Neuronal stem cell (in vitro differentiated cells): ENCODE measurements around the gene FBP2.
"Not testable (repeated sequence)": the region's sequence is repeated elsewhere in the genome, so short reads cannot be mapped to it uniquely, and the experiment has no call there.

ENCODE experiments used
- DNase-seq: peaks from one replicate; pipeline ENCODE4 v3.0.0-alpha.2; 2013; ENCODE audit warnings: low spot score
- H2AFZ ChIP-seq: one replicate; pipeline ENCODE4 v1.6.1; 2013; ENCODE audit warnings: mild to moderate bottlenecking, low read length, inconsistent platforms
- H2AK5ac ChIP-seq: 2 replicates; pipeline ENCODE4 v1.6.1; 2013; ENCODE audit warnings: low read depth, mild to moderate bottlenecking, inconsistent platforms, low read length, moderate library complexity, mixed read lengths
- H2BK120ac ChIP-seq: 2 replicates; pipeline ENCODE4 v1.6.1; 2013; ENCODE audit warnings: low read depth, mild to moderate bottlenecking, inconsistent platforms, low read length, moderate library complexity, mixed read lengths
- H2BK12ac ChIP-seq: one replicate; pipeline ENCODE4 v1.6.1; 2013; ENCODE audit warnings: low read length, inconsistent platforms
- H2BK15ac ChIP-seq: 2 replicates; pipeline ENCODE4 v1.6.1; 2013; ENCODE audit warnings: mild to moderate bottlenecking, low read length, inconsistent platforms, mixed read lengths
- H2BK5ac ChIP-seq: one replicate; pipeline ENCODE4 v1.6.1; 2013; ENCODE audit warnings: inconsistent platforms, mild to moderate bottlenecking, low read length, moderate library complexity
- H3K14ac ChIP-seq: one replicate; pipeline ENCODE4 v1.6.1; 2013; ENCODE audit warnings: low read length, inconsistent platforms
- H3K18ac ChIP-seq: 2 replicates; pipeline ENCODE4 v1.6.1; 2013; ENCODE audit warnings: low read length, inconsistent platforms
- H3K23ac ChIP-seq: 2 replicates; pipeline ENCODE4 v1.6.1; 2013; ENCODE audit warnings: low read depth, mild to moderate bottlenecking, mixed read lengths, low read length, inconsistent platforms; ENCODE audit not compliant: poor library complexity
- H3K27ac ChIP-seq: replicated peaks from 3 replicates; pipeline ENCODE4 v1.5.1; 2013; ENCODE audit warnings: low read length, inconsistent platforms
- H3K27me3 ChIP-seq, 3 experiments: 2 replicates each; pipeline ENCODE4 v1.6.1; 2013; ENCODE audit warnings: low read length in 3 of 3, mild to moderate bottlenecking in 2 of 3, inconsistent platforms in 1 of 3, low read depth in 1 of 3, mixed read lengths in 1 of 3, moderate library complexity in 1 of 3; ENCODE audit not compliant: control insufficient read depth in 3 of 3, insufficient read depth in 3 of 3
- H3K36me3 ChIP-seq, 2 donors: replicated peaks in 1 of 2; 2 replicates each; pipeline ENCODE4 v1.6.1; 2013; ENCODE audit warnings: low read length in 2 of 2; ENCODE audit not compliant: control insufficient read depth in 2 of 2, insufficient read depth in 2 of 2
- H3K4ac ChIP-seq: 2 replicates; pipeline ENCODE4 v1.6.1; 2013; ENCODE audit warnings: inconsistent platforms, mild to moderate bottlenecking, low read length, moderate library complexity
- H3K4me1 ChIP-seq, 2 donors: 1 replicate in 1 of 2; 2 replicates in 1 of 2; pipeline ENCODE4 v1.6.1; 2013; ENCODE audit warnings: low read length in 2 of 2, low read depth in 1 of 2; ENCODE audit not compliant: control insufficient read depth in 2 of 2, insufficient read depth in 1 of 2
- H3K4me2 ChIP-seq: one replicate; pipeline ENCODE4 v1.6.1; 2013; ENCODE audit warnings: mild to moderate bottlenecking, low read length, inconsistent platforms; ENCODE audit not compliant: insufficient read depth, poor library complexity, severe bottlenecking
- H3K4me3 ChIP-seq, 2 donors: 2 replicates each; pipeline ENCODE4 v1.5.1; 2013; ENCODE audit warnings: low read length in 2 of 2, mild to moderate bottlenecking in 2 of 2, inconsistent platforms in 1 of 2, moderate library complexity in 1 of 2
- H3K79me1 ChIP-seq: one replicate; pipeline ENCODE4 v1.6.1; 2013; ENCODE audit warnings: low read depth, mild to moderate bottlenecking, inconsistent platforms, low read length, moderate library complexity
- H3K9ac ChIP-seq: one replicate; pipeline ENCODE4 v1.6.1; 2013; ENCODE audit warnings: mild to moderate bottlenecking, low read depth, low read length, inconsistent platforms; ENCODE audit not compliant: poor library complexity
- H3K9me3 ChIP-seq, 2 donors: replicated peaks in 1 of 2; 2 replicates each; pipeline versions ENCODE3 to v1.6.1; 2013; ENCODE audit warnings: low read length in 2 of 2, mild to moderate bottlenecking in 2 of 2, inconsistent platforms in 1 of 2, low read depth in 1 of 2, mixed read lengths in 1 of 2, moderate library complexity in 1 of 2; ENCODE audit not compliant: control insufficient read depth in 2 of 2, insufficient read depth in 1 of 2
- H4K8ac ChIP-seq: one replicate; pipeline ENCODE4 v1.6.1; 2013; ENCODE audit warnings: low read depth, mild to moderate bottlenecking, inconsistent platforms, low read length, moderate library complexity
- H4K91ac ChIP-seq: one replicate; pipeline ENCODE4 v1.6.1; 2013; ENCODE audit warnings: low read length, low read depth, mild to moderate bottlenecking, inconsistent platforms; ENCODE audit not compliant: poor library complexity
- WGBS, 2 donors: extraction: QIAGEN DNeasy Blood & Tissue Kit; methylation state at CpG; one replicate each; pipeline ENCODE4 v1.1.7; 2013; ENCODE audit warnings: missing lambda C conversion rate in 2 of 2, mixed read lengths in 1 of 2; ENCODE audit not compliant: insufficient read length in 2 of 2, insufficient replicate concordance in 1 of 2; ENCODE audit errors: extremely low coverage in 2 of 2; 5-methylcytosine and 5-hydroxymethylcytosine counted together

Gene FBP2

GRCh38 chr9:94568250-94568889 is 25.3 kb downstream of the FBP2 start:
- Histone ChIP-seq H3K4me2 (no peak overlapping the region), H3K79me1 (no peaks in the 10 kb centered on the region), H3K4me3 (no peak overlapping the region), H3K27me3 (no peaks in the 10 kb centered on the region), H4K91ac (no peak overlapping the region), H2AK5ac (no peak overlapping the region), H3K36me3 (peaks cover 0 to 3% of the 10 kb centered on the region in 2 donors), H3K23ac (no peak overlapping the region), H3K4me1 (no peaks in the 10 kb centered on the region), H3K18ac (no peak overlapping the region), H2AFZ (no peak overlapping the region), H3K4ac (no peak overlapping the region), H4K8ac (no peak overlapping the region), H2BK5ac (no peak overlapping the region), H3K9me3 (no peaks in the 10 kb centered on the region), H3K27ac (no peak overlapping the region), H3K9ac (no peak overlapping the region), H2BK15ac (no peak overlapping the region), H2BK12ac (no peak overlapping the region), H2BK120ac (no peak overlapping the region), H3K14ac (no peak overlapping the region)
- DNase-seq, result no peak
- WGBS, 2 donors, result no CpG with 5 or more reads among the region's 3 CpGs

- Histone ChIP-seq H3K9me3 (no peaks in the 10 kb centered on the region), H4K8ac (no peak overlapping the region), H3K4me1 (no peaks in the 10 kb centered on the region), H2BK120ac (no peak overlapping the region), H3K27ac (no peak overlapping the region), H2AFZ (no peak overlapping the region), H3K4ac (no peak overlapping the region), H3K79me1 (no peaks in the 10 kb centered on the region), H2BK15ac (no peak overlapping the region), H2AK5ac (no peak overlapping the region), H3K36me3 (peaks cover 2 to 14% of the 10 kb centered on the region in 2 donors), H3K23ac (no peak overlapping the region), H2BK12ac (no peak overlapping the region), H3K9ac (no peak overlapping the region), H3K4me3 (no peak overlapping the region), H4K91ac (no peak overlapping the region), H3K4me2 (no peak overlapping the region), H2BK5ac (no peak overlapping the region), H3K18ac (no peak overlapping the region), H3K27me3 (no peaks in the 10 kb centered on the region), H3K14ac (no peak overlapping the region)
- DNase-seq, result no peak
- no CpG with 5 or more reads among the region's 2 CpGs for WGBS, 2 donors
Measured at GRCh38 chr9:94567271-94567670, 26.4 kb downstream of the FBP2 start.

- no peaks in the 10 kb centered on the region for H3K27me3 ChIP-seq
- H2BK12ac ChIP-seq, result no peak overlapping the region
- H3K36me3 ChIP-seq, result peaks cover 2 to 19% of the 10 kb centered on the region in 2 donors
- no peak overlapping the region for H2BK5ac ChIP-seq
- no peak overlapping the region for H4K91ac ChIP-seq
- H3K79me1 ChIP-seq, result no peaks in the 10 kb centered on the region
- no peak overlapping the region for H2AK5ac ChIP-seq
- H3K9me3 ChIP-seq, result peaks cover 0 to under 1% of the 10 kb centered on the region in 2 donors
- no peak overlapping the region for H4K8ac ChIP-seq
- no peak overlapping the region for H3K18ac ChIP-seq
- H3K23ac ChIP-seq, result no peak overlapping the region
- no peak overlapping the region for H3K4me2 ChIP-seq
- H3K4ac ChIP-seq, result no peak overlapping the region
- no peak overlapping the region for H2BK120ac ChIP-seq
- H3K4me3 ChIP-seq, result no peak overlapping the region
- H3K4me1 ChIP-seq, result no peaks in the 10 kb centered on the region
- no peak for DNase-seq
- H3K14ac ChIP-seq, result no peak overlapping the region
- H2AFZ ChIP-seq, result no peak overlapping the region
- H3K27ac ChIP-seq, result no peak overlapping the region
- no peak overlapping the region for H2BK15ac ChIP-seq
- no peak overlapping the region for H3K9ac ChIP-seq
Measured at GRCh38 chr9:94566550-94566949, 27.1 kb downstream of the FBP2 start.

- not testable (repeated sequence) for H3K79me1 ChIP-seq, H2BK5ac ChIP-seq, H3K23ac ChIP-seq, H3K9ac ChIP-seq, H3K9me3 ChIP-seq, H4K8ac ChIP-seq, H2BK120ac ChIP-seq, H3K4ac ChIP-seq, H4K91ac ChIP-seq, H3K4me1 ChIP-seq, H3K4me3 ChIP-seq, H2AK5ac ChIP-seq, H2BK12ac ChIP-seq, DNase-seq, H3K27me3 ChIP-seq, H3K18ac ChIP-seq, H3K14ac ChIP-seq, H2BK15ac ChIP-seq, H3K4me2 ChIP-seq, H3K27ac ChIP-seq, H2AFZ ChIP-seq
- peaks cover 4 to 36% of the 10 kb centered on the region in 2 donors for H3K36me3 ChIP-seq
- WGBS, 2 donors, result no CpG with 5 or more reads among the region's 3 CpGs
Measured at GRCh38 chr9:94564279-94564678, 29.3 kb downstream of the FBP2 start.
